Measurements from ENCODE around the gene STX18. TPM values are rescaled to one million over a fixed set of nuclear protein-coding genes. Genes with fewer than 3 reads are reported as not detected.

Gene STX18
- total RNA-seq, 1 experiment from 2014 or later, result 20.9 TPM

DNA sequence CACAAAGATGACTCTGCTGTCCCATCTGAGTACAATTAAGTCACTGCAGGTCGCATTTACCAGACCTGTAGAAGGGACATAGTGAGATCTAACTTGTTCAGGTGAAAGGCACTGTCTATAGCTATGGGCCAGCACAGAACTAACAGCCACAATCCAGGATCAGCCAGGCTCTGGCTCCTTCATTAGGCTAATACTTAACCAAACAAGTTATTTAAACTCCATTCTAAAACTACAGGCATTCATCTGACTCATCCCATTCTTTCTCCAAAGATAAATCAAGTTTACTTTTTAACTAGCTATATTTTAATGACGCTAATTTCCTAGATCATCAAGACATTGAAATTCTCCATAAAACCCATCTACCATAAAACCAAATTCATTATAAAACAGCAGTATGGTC is 62.5 kb downstream of the STX18 start:
- no peak overlapping the region for H3K9ac ChIP-seq (ENCODE audit: extremely low read depth, insufficient read length, low read length)
- no peak overlapping the region for H4K8ac ChIP-seq (replicated peaks; ENCODE audit: insufficient read length, low read depth, low read length)
- H3K4me3 Mint-ChIP-seq, result no peak overlapping the region
- H2BK20ac ChIP-seq (ENCODE audit: low read depth, low read length, poor library complexity, severe bottlenecking), result no peak overlapping the region
- no peak overlapping the region; a peak in 1 of 7 replicates for H3K27ac Mint-ChIP-seq
- H3K4me1 ChIP-seq (ENCODE audit: insufficient read depth, low read length), result peaks cover 6% of the 10 kb centered on the region; the same call in 1 of the 2 replicates
- H3K36me3 Mint-ChIP-seq (ENCODE audit: insufficient read depth in 1 of 3, low read depth in 3 of 3), result no peaks in the 10 kb centered on the region; a peak in 2 of 7 replicates
- no peak overlapping the region for H2BK12ac ChIP-seq (ENCODE audit: insufficient read length, low read depth, low read length)
- no peaks in the 10 kb centered on the region for H3K9me3 ChIP-seq (ENCODE audit: control insufficient read depth, low read depth, low read length)
- H3K27me3 Mint-ChIP-seq (ENCODE audit: low read depth), result peaks cover 7% of the 10 kb centered on the region
- no peak overlapping the region for H3K23ac ChIP-seq (ENCODE audit: insufficient read length, low read depth, low read length)
- H2AFZ ChIP-seq (ENCODE audit: low read length), result no peak overlapping the region
- no peaks in the 10 kb centered on the region for H3K23me2 ChIP-seq (ENCODE audit: insufficient read length, low read depth, low read length, poor library complexity, severe bottlenecking)
- DNase-seq, result no peak
- peaks cover 28 to 29% of the 10 kb centered on the region in 2 experiments for H3K4me1 Mint-ChIP-seq
- H4K5ac ChIP-seq (ENCODE audit: insufficient read length, low read depth, low read length), result no peak overlapping the region
- no peaks in the 10 kb centered on the region for H3K9me3 Mint-ChIP-seq
- H4K91ac ChIP-seq (ENCODE audit: insufficient read length, low read depth, low read length), result no peak overlapping the region
- H3K79me2 ChIP-seq (ENCODE audit: insufficient read depth, low read length), result no peaks in the 10 kb centered on the region
- H3K14ac ChIP-seq (ENCODE audit: insufficient read depth, low read length), result no peak overlapping the region
- no peak overlapping the region for H2AK5ac ChIP-seq (ENCODE audit: insufficient read length, low read length)
- no peak for TF ChIP-seq CTCF (conservative IDR thresholded peaks at IDR 0.05)
- H3K27ac ChIP-seq (ENCODE audit: insufficient read length, low read depth, low read length), result no peak overlapping the region
- no peak overlapping the region for H2BK5ac ChIP-seq (ENCODE audit: insufficient read length, low read length)
- H3K27me3 ChIP-seq (ENCODE audit: insufficient read depth, low read length), result no peaks in the 10 kb centered on the region
- no peaks in the 10 kb centered on the region for H3K79me1 ChIP-seq (ENCODE audit: insufficient read depth, low read depth, low read length, poor library complexity, severe bottlenecking)
- H2BK15ac ChIP-seq (ENCODE audit: low read depth, low read length), result no peak overlapping the region
- no peak overlapping the region for H3T11ph ChIP-seq (ENCODE audit: low read length)
- no peak overlapping the region for H3K56ac ChIP-seq (ENCODE audit: insufficient read length, low read depth, low read length)
- WGBS (ENCODE audit: extremely low coverage, insufficient read length, low lambda C conversion rate), result 100% methylated on average over 1 of the region's 2 CpGs
- no peak overlapping the region for H3K4ac ChIP-seq (ENCODE audit: low read depth, low read length)
- H4K20me1 ChIP-seq (ENCODE audit: control insufficient read depth, insufficient read depth, insufficient read length), result no peaks in the 10 kb centered on the region
- no peak overlapping the region for H2BK120ac ChIP-seq (ENCODE audit: low read depth, low read length, poor library complexity, severe bottlenecking)
- H3K18ac ChIP-seq (ENCODE audit: insufficient read length, low read depth, low read length), result no peak overlapping the region
- H3K4me2 ChIP-seq (ENCODE audit: insufficient read depth, insufficient read length, low read length), result no peak overlapping the region
